GM18868 (cell line): ENCODE results near the gene PRAMEF33.
"Not testable (repeated sequence)": the region's sequence is repeated elsewhere in the genome, so short reads cannot be mapped to it uniquely, and the experiment has no call there.

ENCODE experiments used
- ATAC-seq: cut with Tn5 transposase; IDR thresholded peaks from one replicate; pipeline ENCODE4 v1.9.1; 2021; ENCODE audit warnings: mild to moderate bottlenecking, moderate library complexity; ENCODE audit not compliant: unreplicated experiment

PRAMEF33 gene

GRCh38 chr1:13303239-13303638 is at the start of gene PRAMEF33:
Gene PRAMEF33 (plus strand): TSS chr1:13303539. CDS start chr1:13305955, 2,416 bp downstream.
- not testable (repeated sequence) for ATAC-seq

GRCh38 chr1:13253898-13254297 is 49.4 kb upstream of the PRAMEF33 start, which contains the start of gene PRAMEF5:
Gene PRAMEF5 (plus strand): TSS chr1:13254198. CDS start chr1:13259269, 5,071 bp downstream.
- ATAC-seq = not testable (repeated sequence)

GRCh38 chr1:13265124-13265523 is 38.2 kb upstream of the PRAMEF33 start:
- ATAC-seq = not testable (repeated sequence)

GRCh38 chr1:13277016-13277415 is 26.3 kb upstream of the PRAMEF33 start:
- ATAC-seq = not testable (repeated sequence)

GRCh38 chr1:13279617-13280016 is 23.7 kb upstream of the PRAMEF33 start:
- ATAC-seq = not testable (repeated sequence)

- not testable (repeated sequence) for ATAC-seq
Measured at GRCh38 chr1:13285037-13285436, 18.3 kb upstream of the PRAMEF33 start, which contains the start of gene PRAMEF8. Gene PRAMEF8 (minus strand): TSS chr1:13285137. CDS start chr1:13284091, 1,046 bp downstream.

- ATAC-seq = not testable (repeated sequence)
Measured at GRCh38 chr1:13289030-13289429, 14.3 kb upstream of the PRAMEF33 start.

- ATAC-seq = not testable (repeated sequence)
Measured at GRCh38 chr1:13297216-13297931, 6.0 kb upstream of the PRAMEF33 start.

GRCh38 chr1:13298699-13299098 is 4.6 kb upstream of the PRAMEF33 start:
- not testable (repeated sequence) for ATAC-seq

GRCh38 chr1:13302197-13302596 is 1.1 kb upstream of the PRAMEF33 start:
- not testable (repeated sequence) for ATAC-seq

- not testable (repeated sequence) for ATAC-seq
Measured at GRCh38 chr1:13315281-13315680, 11.9 kb downstream of the PRAMEF33 start, which contains the start of gene PRAMEF15. Gene PRAMEF15 (plus strand): TSS chr1:13315581. CDS start chr1:13318408, 2,827 bp downstream.

GRCh38 chr1:13342496-13342895 is 39.2 kb downstream of the PRAMEF33 start:
- ATAC-seq = not testable (repeated sequence)

- ATAC-seq = not testable (repeated sequence)
Measured at GRCh38 chr1:13347034-13347433, 43.7 kb downstream of the PRAMEF33 start, which contains the start of gene PRAMEF14. Gene PRAMEF14 (minus strand): TSS chr1:13347134. CDS start chr1:13345314, 1,820 bp downstream.

GRCh38 chr1:13353476-13353875 is 50.1 kb downstream of the PRAMEF33 start:
- not testable (repeated sequence) for ATAC-seq

GRCh38 chr1:13354475-13354874 is 51.1 kb downstream of the PRAMEF33 start:
- not testable (repeated sequence) for ATAC-seq

- not testable (repeated sequence) for ATAC-seq
Measured at GRCh38 chr1:13356774-13357173, 53.4 kb downstream of the PRAMEF33 start.
